NCI-H460 (cell line): Measurements from ENCODE around the gene TUBE1. TPM values are rescaled to one million over a fixed set of nuclear protein-coding genes. Genes with fewer than 3 reads are reported as not detected.

Experiments
- total RNA-seq: library from RNA; depleted of rRNA; stranded (reverse); fragments of >200 nt; shearing (Covaris generic); gene quantifications from 2 replicates; pipeline ENCODE4 v1.2.3, GENCODE V29; 2014; rRNA removed

TUBE1 gene
- total RNA-seq, 1 experiment from 2014 or later: 72.3 TPM

Other genes starting within 250 kb of the TUBE1 start
- gene FYN, start 214.0 kb downstream of the TUBE1 start, total RNA-seq: 1.1 and 3.7 TPM in 2 replicates
- not detected in 2 replicates for gene CCN6, start 33.4 kb downstream of the TUBE1 start, total RNA-seq
- 3.3 and 4.5 TPM in 2 replicates for gene FAM229B, start 109 bp upstream of the TUBE1 start, total RNA-seq
- not detected in 2 replicates for gene LAMA4, start 167.1 kb upstream of the TUBE1 start, total RNA-seq